Suprapubic skin (tissue), 4 donors: ENCODE data around the gene PRPSAP1. TPM values are rescaled to one million over a fixed set of nuclear protein-coding genes. Genes with fewer than 3 reads are reported as not detected.

Experiments
- DNase-seq, 2 donors: peaks; one replicate each; pipeline ENCODE4 v3.0.0-alpha.2; 2019; ENCODE audit warnings: low spot score in 2 of 2
- H3K27ac ChIP-seq: fragments of 200-600 bp; sonication (generic); one replicate; pipeline ENCODE4 v1.5.1; 2019
- H3K27me3 ChIP-seq: fragments of 200-600 bp; sonication (generic); one replicate; pipeline ENCODE4 v1.5.1; 2019
- H3K36me3 ChIP-seq: fragments of 200-600 bp; sonication (generic); one replicate; pipeline ENCODE4 v1.5.1; 2019
- H3K4me1 ChIP-seq: fragments of 200-600 bp; sonication (generic); one replicate; pipeline ENCODE4 v1.5.1; 2019
- H3K4me3 ChIP-seq: fragments of 200-600 bp; sonication (generic); one replicate; pipeline ENCODE4 v1.5.1; 2019; ENCODE audit warnings: mild to moderate bottlenecking
- H3K9me3 ChIP-seq: fragments of 200-600 bp; sonication (generic); one replicate; pipeline ENCODE4 v1.5.1; 2019
- CTCF ChIP-seq, 2 donors: fragments of 200-600 bp in 1 of 2; fragments of 450-650 bp in 1 of 2; sonication (generic) in 1 of 2; IDR thresholded peaks; one replicate each; pipeline ENCODE4 v1.5.1; 2016 to 2019; ENCODE audit warnings: antibody characterized with exemption in 2 of 2, mild to moderate bottlenecking in 1 of 2, moderate library complexity in 1 of 2
- EP300 ChIP-seq: sonication (generic); formaldehyde crosslinking; IDR thresholded peaks from one replicate; pipeline ENCODE4 v1.6.1; 2017; ENCODE audit warnings: antibody characterized with exemption
- POLR2A ChIP-seq, 2 donors: fragments of 450-650 bp; IDR thresholded peaks; one replicate each; pipeline ENCODE4 v1.6.1; 2017; ENCODE audit warnings: antibody characterized with exemption in 2 of 2, mild to moderate bottlenecking in 2 of 2, moderate library complexity in 2 of 2
- POLR2AphosphoS5 ChIP-seq, 3 donors: sonication (generic); formaldehyde crosslinking; IDR thresholded peaks; one replicate each; pipeline ENCODE4 v1.6.1; 2017; ENCODE audit warnings: antibody characterized with exemption in 3 of 3
- WGBS: methylation state at CpG from one replicate; pipeline ENCODE4 v1.1.5; 2018; 5-methylcytosine and 5-hydroxymethylcytosine counted together
- total RNA-seq, 4 donors: library from RNA; depleted of rRNA; stranded (reverse); fragments of >200 nt; gene quantifications; one replicate each; pipeline ENCODE4 v1.1.0, GENCODE V29; 2016

PRPSAP1 gene
- total RNA-seq, 4 donors from 2014 or later = 47.3 to 83.9 (median 63.8) TPM

GRCh38 chr17:76274112-76274956 lies 79.4 kb downstream of the PRPSAP1 start:
- no peaks in the 10 kb centered on the region for H3K27me3 ChIP-seq
- H3K4me1 ChIP-seq = peaks cover 66% of the 10 kb centered on the region
- H3K27ac ChIP-seq = no peak overlapping the region
- no peak overlapping the region for H3K4me3 ChIP-seq
- WGBS = 70% methylated on average over 12 of the region's 21 CpGs
- H3K9me3 ChIP-seq = no peaks in the 10 kb centered on the region
- H3K36me3 ChIP-seq = peaks cover 11% of the 10 kb centered on the region
- no peak for TF ChIP-seq POLR2AphosphoS5 (IDR thresholded peaks at IDR 0.05)
- TF ChIP-seq CTCF (IDR thresholded peaks at IDR 0.05) = no peak
- no peak for TF ChIP-seq POLR2A (IDR thresholded peaks at IDR 0.05)
- TF ChIP-seq EP300 = no peak
- no peak for DNase-seq

- 65% methylated on average over 12 of the region's 26 CpGs for WGBS
Observed at GRCh38 chr17:76273445-76274111, 80.1 kb downstream of the PRPSAP1 start.

GRCh38 chr17:76272541-76273444 lies 80.9 kb downstream of the PRPSAP1 start:
- Histone ChIP-seq H3K4me1 (peaks cover 72% of the 10 kb centered on the region), H3K27me3 (no peaks in the 10 kb centered on the region), H3K36me3 (peaks cover 15% of the 10 kb centered on the region), H3K4me3 (peak overlapping the region; percentile 42), H3K9me3 (no peaks in the 10 kb centered on the region), H3K27ac (peak overlapping the region; percentile 56)
- 41% methylated on average over 15 of the region's 19 CpGs for WGBS
- TF ChIP-seq EP300 = no peak
- no peak for TF ChIP-seq POLR2AphosphoS5 (IDR thresholded peaks at IDR 0.05)
- no peak for TF ChIP-seq POLR2A (IDR thresholded peaks at IDR 0.05)
- no peak for TF ChIP-seq CTCF (IDR thresholded peaks at IDR 0.05)
- no peak for DNase-seq

More at GRCh38 chr17:76273445-76274111, 80.1 kb downstream of the PRPSAP1 start:
- H3K36me3 ChIP-seq = peaks cover 15% of the 10 kb centered on the region
- peaks cover 69% of the 10 kb centered on the region for H3K4me1 ChIP-seq
- H3K27ac ChIP-seq = no peak overlapping the region
- H3K9me3 ChIP-seq = no peaks in the 10 kb centered on the region
- TF ChIP-seq POLR2AphosphoS5 (IDR thresholded peaks at IDR 0.05) (no peak), EP300 (no peak), POLR2A (IDR thresholded peaks at IDR 0.05) (no peak), CTCF (IDR thresholded peaks at IDR 0.05) (no peak)
- DNase-seq = peak in 1 of 2 donors; percentile 73
- no peaks in the 10 kb centered on the region for H3K27me3 ChIP-seq
- no peak overlapping the region for H3K4me3 ChIP-seq

- Histone ChIP-seq H3K27ac (peak overlapping the region; percentile 56), H3K27me3 (no peaks in the 10 kb centered on the region), H3K36me3 (peaks cover 15% of the 10 kb centered on the region), H3K9me3 (no peaks in the 10 kb centered on the region), H3K4me3 (peak overlapping the region; percentile 42), H3K4me1 (peaks cover 75% of the 10 kb centered on the region)
- no peak for DNase-seq
- TF ChIP-seq EP300 (no peak), POLR2A (IDR thresholded peaks at IDR 0.05) (no peak), POLR2AphosphoS5 (IDR thresholded peaks at IDR 0.05) (no peak), CTCF (IDR thresholded peaks at IDR 0.05) (no peak)
- 88% methylated on average over 3 of the region's 38 CpGs for WGBS
Observed at GRCh38 chr17:76271669-76272540, 81.8 kb downstream of the PRPSAP1 start.
